HEK293T (cell line): ENCODE results near the gene MACROH2A1.

Experiments
- CTCF ChIA-PET: fragments of 350-600 bp; formaldehyde crosslinking; extraction: SDS; loops from one replicate; lab custom pipeline; 2021; ENCODE audit warnings: antibody characterized with exemption, inconsistent platforms; lab: Yijun Ruan, JAX
- POLR2A ChIA-PET: fragments of 350-600 bp; formaldehyde crosslinking; extraction: SDS; loops from one replicate; lab custom pipeline; 2020; ENCODE audit warnings: antibody characterized with exemption, inconsistent platforms; lab: Yijun Ruan, JAX
- DNase-seq: peaks from one replicate; pipeline ENCODE4 v3.0.0; 2012; ENCODE audit warnings: mixed read lengths; ENCODE audit errors: extremely low spot score
- ARNT ChIP-seq: fragments of 450-650 bp; IDR thresholded peaks from 2 replicates; pipeline ENCODE4 v1.6.1; 2017; ENCODE audit warnings: mild to moderate bottlenecking
- BHLHE40 ChIP-seq: fragments of 450-650 bp; IDR thresholded peaks from 2 replicates; pipeline ENCODE4 v1.6.1; 2016; ENCODE audit warnings: mild to moderate bottlenecking, moderate library complexity, borderline replicate concordance
- CTBP1 ChIP-seq: fragments of 450-650 bp; IDR thresholded peaks from 2 replicates; pipeline ENCODE4 v1.6.1; 2016; ENCODE audit warnings: borderline replicate concordance
- ELF4 ChIP-seq: fragments of 450-650 bp; IDR thresholded peaks from 2 replicates; pipeline ENCODE4 v1.6.1; 2017; ENCODE audit warnings: antibody characterized with exemption
- FOXA1 ChIP-seq: fragments of 450-650 bp; IDR thresholded peaks from 2 replicates; pipeline ENCODE4 v1.6.1; 2016; ENCODE audit warnings: mild to moderate bottlenecking
- FOXK2 ChIP-seq: fragments of 450-650 bp; IDR thresholded peaks from 2 replicates; pipeline ENCODE4 v1.6.1; 2016; ENCODE audit warnings: mild to moderate bottlenecking
- FOXM1 ChIP-seq: fragments of 450-650 bp; IDR thresholded peaks from 2 replicates; pipeline ENCODE4 v1.6.1; 2017; ENCODE audit warnings: mild to moderate bottlenecking, borderline replicate concordance
- HDGF ChIP-seq: fragments of 450-650 bp; IDR thresholded peaks from 2 replicates; pipeline ENCODE4 v1.6.1; 2017; ENCODE audit warnings: antibody characterized with exemption, borderline replicate concordance
- L3MBTL2 ChIP-seq: fragments of 450-650 bp; conservative IDR thresholded peaks from 2 replicates; pipeline ENCODE4 v1.6.1; 2016; ENCODE audit warnings: mild to moderate bottlenecking
- LEF1 ChIP-seq: fragments of 450-650 bp; IDR thresholded peaks from 2 replicates; pipeline ENCODE4 v1.6.1; 2017; ENCODE audit warnings: mild to moderate bottlenecking, borderline replicate concordance
- NFRKB ChIP-seq: fragments of 450-650 bp; IDR thresholded peaks from 2 replicates; pipeline ENCODE4 v1.6.1; 2016; ENCODE audit warnings: mild to moderate bottlenecking, moderate library complexity
- PKNOX1 ChIP-seq: fragments of 450-650 bp; IDR thresholded peaks from 2 replicates; pipeline ENCODE4 v1.6.1; 2016
- SP1 ChIP-seq: fragments of 450-650 bp; IDR thresholded peaks from 2 replicates; pipeline ENCODE4 v1.6.1; 2017
- SUZ12 ChIP-seq: fragments of 450-650 bp; IDR thresholded peaks from 2 replicates; pipeline ENCODE4 v1.6.1; 2016; ENCODE audit warnings: mild to moderate bottlenecking
- TARDBP ChIP-seq: fragments of 450-650 bp; IDR thresholded peaks from 2 replicates; pipeline ENCODE4 v1.6.1; 2016
- ZNF384 ChIP-seq: fragments of 450-650 bp; IDR thresholded peaks from 2 replicates; pipeline ENCODE4 v1.6.1; 2016

Gene MACROH2A1

GRCh38 chr5:135327429-135328127 lies 71.5 kb downstream of the MACROH2A1 start:
- POLR2A ChIA-PET, result no interaction called here
- CTCF ChIA-PET, result interaction anchor here (0.7 kb wide), 1 partner anchor 100 kb away, joined by 3 read pairs; no protein-coding TSS in a partner anchor
- DNase-seq, result no peak
- TF ChIP-seq PKNOX1 (peak; percentile 59), CTBP1 (no peak)

GRCh38 chr5:135326296-135327254 lies 72.5 kb downstream of the MACROH2A1 start:
- CTCF ChIA-PET, result no interaction called here
- DNase-seq, result no peak
- TF ChIP-seq SP1, result no peak
- no peak for TF ChIP-seq FOXK2
- TF ChIP-seq FOXA1, result no peak
- TF ChIP-seq PKNOX1, result no peak
- no peak for TF ChIP-seq FOXM1
- no peak for TF ChIP-seq BHLHE40
- no peak for TF ChIP-seq ELF4
- no peak for TF ChIP-seq CTBP1
- TF ChIP-seq TARDBP, result no peak
- no peak for TF ChIP-seq HDGF
- POLR2A ChIA-PET, result no interaction called here

GRCh38 chr5:135324897-135325650 lies 74.0 kb downstream of the MACROH2A1 start:
- TF ChIP-seq ZNF384 (no peak), LEF1 (no peak), PKNOX1 (no peak), BHLHE40 (no peak), FOXM1 (no peak), SP1 (no peak), TARDBP (no peak), HDGF (no peak), CTBP1 (no peak), ARNT (no peak), FOXA1 (no peak), FOXK2 (no peak), ELF4 (no peak), L3MBTL2 (no peak)
- CTCF ChIA-PET, result no interaction called here
- no peak for DNase-seq
- POLR2A ChIA-PET, result no interaction called here

GRCh38 chr5:135324160-135324559 lies 74.9 kb downstream of the MACROH2A1 start:
- TF ChIP-seq SUZ12 (no peak), FOXA1 (no peak), LEF1 (no peak), ELF4 (no peak), CTBP1 (no peak), ARNT (no peak), ZNF384 (no peak), BHLHE40 (no peak), FOXK2 (no peak), NFRKB (no peak), HDGF (no peak), FOXM1 (no peak), SP1 (no peak), L3MBTL2 (no peak), PKNOX1 (no peak), TARDBP (no peak)
- CTCF ChIA-PET, result no interaction called here
- POLR2A ChIA-PET, result no interaction called here
- DNase-seq, result no peak

GRCh38 chr5:135323701-135324132 lies 75.3 kb downstream of the MACROH2A1 start:
- DNase-seq, result no peak
- TF ChIP-seq TARDBP, result no peak
- no peak for TF ChIP-seq SUZ12
- no peak for TF ChIP-seq LEF1
- TF ChIP-seq FOXA1, result no peak
- TF ChIP-seq FOXK2, result no peak
- TF ChIP-seq ELF4, result no peak
- no peak for TF ChIP-seq PKNOX1
- TF ChIP-seq HDGF, result no peak
- TF ChIP-seq BHLHE40, result no peak
- no peak for TF ChIP-seq ARNT
- ChIA-PET POLR2A (no interaction called here), CTCF (no interaction called here)
